ENCODE results near the gene RPS6KA4. TPM values are rescaled to one million over a fixed set of nuclear protein-coding genes. Genes with fewer than 3 reads are reported as not detected.
A peak's percentile ranks its signal among the peaks of the same experiment; 100 is the strongest.
"Not testable (repeated sequence)": the region's sequence is repeated elsewhere in the genome, so short reads cannot be mapped to it uniquely, and the experiment has no call there.

RPS6KA4 gene
- total RNA-seq, 1 donor from 2014 or later: 3.2 TPM

- no peak overlapping the region for H3K27ac Mint-ChIP-seq (ENCODE audit: unreplicated experiment)
- peaks cover 4% of the 10 kb centered on the region for H3K36me3 Mint-ChIP-seq (ENCODE audit: unreplicated experiment)
- peaks cover 32% of the 10 kb centered on the region for H3K4me1 Mint-ChIP-seq (ENCODE audit: low read depth, unreplicated experiment)
- H3K4me3 Mint-ChIP-seq (ENCODE audit: unreplicated experiment): no peak overlapping the region
- H3K27me3 Mint-ChIP-seq (ENCODE audit: unreplicated experiment): peaks cover 3% of the 10 kb centered on the region
- H3K9me3 Mint-ChIP-seq (ENCODE audit: unreplicated experiment): no peaks in the 10 kb centered on the region
- no peak for TF ChIP-seq CTCF (IDR thresholded peaks at IDR 0.05; ENCODE audit: partially characterized antibody, unreplicated experiment)
- DNase-seq: no peak
These were observed 54.5 kb downstream of the RPS6KA4 start for GRCh38 chr11:64413417-64413816.

DNA sequence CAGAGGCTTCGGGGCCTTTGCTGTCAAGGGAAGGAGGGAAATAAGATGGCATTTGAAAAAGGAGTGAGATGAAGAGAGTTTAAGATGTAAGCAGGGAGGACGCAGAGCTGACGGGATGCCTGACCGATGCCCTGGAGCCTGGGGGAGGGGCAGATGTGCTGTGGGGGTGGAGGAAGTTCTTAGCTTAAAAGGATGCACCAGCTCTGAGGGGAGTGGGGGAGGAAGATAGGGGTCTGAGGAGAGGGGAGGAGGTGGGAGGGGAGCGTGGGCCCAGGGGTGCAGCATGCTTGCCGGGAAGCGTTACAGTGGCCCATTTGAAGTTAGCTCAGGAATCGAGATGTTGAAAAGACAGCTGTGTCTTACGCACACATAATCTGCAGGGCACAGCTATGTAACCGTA is 56.3 kb downstream of the RPS6KA4 start:
- H3K27ac Mint-ChIP-seq (ENCODE audit: unreplicated experiment): no peak overlapping the region

GRCh38 chr11:64415996-64416728 is 57.2 kb downstream of the RPS6KA4 start:
- peaks cover 4% of the 10 kb centered on the region for H3K36me3 Mint-ChIP-seq (ENCODE audit: unreplicated experiment)
- no peak for DNase-seq
- no peak for TF ChIP-seq CTCF (IDR thresholded peaks at IDR 0.05; ENCODE audit: partially characterized antibody, unreplicated experiment)
- no peak overlapping the region for H3K27ac Mint-ChIP-seq (ENCODE audit: unreplicated experiment)
- H3K9me3 Mint-ChIP-seq (ENCODE audit: unreplicated experiment): no peaks in the 10 kb centered on the region
- peaks cover 12% of the 10 kb centered on the region for H3K4me1 Mint-ChIP-seq (ENCODE audit: low read depth, unreplicated experiment)
- H3K4me3 Mint-ChIP-seq (ENCODE audit: unreplicated experiment): no peak overlapping the region
- H3K27me3 Mint-ChIP-seq (ENCODE audit: unreplicated experiment): peaks cover 3% of the 10 kb centered on the region

More for the DNA sequence above, 56.3 kb downstream of the RPS6KA4 start:
- Mint-ChIP-seq H3K4me1 (ENCODE audit: low read depth, unreplicated experiment) (peaks cover 20% of the 10 kb centered on the region), H3K27me3 (ENCODE audit: unreplicated experiment) (peaks cover 3% of the 10 kb centered on the region), H3K36me3 (ENCODE audit: unreplicated experiment) (peaks cover 4% of the 10 kb centered on the region), H3K4me3 (ENCODE audit: unreplicated experiment) (no peak overlapping the region), H3K9me3 (ENCODE audit: unreplicated experiment) (no peaks in the 10 kb centered on the region)
- DNase-seq: no peak
- TF ChIP-seq CTCF (IDR thresholded peaks at IDR 0.05; ENCODE audit: partially characterized antibody, unreplicated experiment): no peak

- H3K27ac Mint-ChIP-seq (ENCODE audit: unreplicated experiment); H3K36me3 Mint-ChIP-seq (ENCODE audit: unreplicated experiment); H3K4me1 Mint-ChIP-seq (ENCODE audit: low read depth, unreplicated experiment); H3K9me3 Mint-ChIP-seq (ENCODE audit: unreplicated experiment); H3K27me3 Mint-ChIP-seq (ENCODE audit: unreplicated experiment); DNase-seq: not testable (repeated sequence)
- H3K4me3 Mint-ChIP-seq (ENCODE audit: unreplicated experiment): peak overlapping the region; percentile 50
These were observed 59.3 kb downstream of the RPS6KA4 start for GRCh38 chr11:64418233-64418632.

DNA sequence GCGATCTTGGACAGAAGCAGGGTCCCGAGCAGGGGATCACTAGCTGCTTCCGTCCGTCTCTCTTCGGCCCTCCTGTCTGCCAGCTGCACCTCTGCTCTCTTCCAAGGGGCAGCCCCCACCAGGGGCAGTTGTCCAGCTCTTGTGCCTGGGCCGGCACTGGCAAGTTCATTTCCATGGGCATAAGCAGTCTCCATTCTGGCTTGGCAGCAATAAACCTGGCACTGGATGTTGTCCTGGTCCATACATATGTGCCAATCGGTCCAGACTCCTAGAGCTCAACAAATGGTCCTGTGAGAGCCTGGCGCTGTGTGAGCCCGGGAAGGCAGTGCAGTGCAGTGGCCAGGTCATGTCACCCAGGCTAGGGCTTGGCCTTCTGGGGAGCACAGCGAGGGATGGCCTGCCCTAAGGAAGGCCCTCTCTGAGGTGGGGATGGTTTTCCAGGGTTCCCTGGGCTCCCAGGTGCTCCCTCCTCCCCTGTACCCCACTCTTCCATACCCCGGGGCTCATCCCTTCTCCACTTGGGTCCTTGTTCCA is 60.4 kb downstream of the RPS6KA4 start:
- H3K4me3 Mint-ChIP-seq (ENCODE audit: unreplicated experiment): no peak overlapping the region
- no peak for TF ChIP-seq CTCF (IDR thresholded peaks at IDR 0.05; ENCODE audit: partially characterized antibody, unreplicated experiment)
- DNase-seq: no peak
- peaks cover 7% of the 10 kb centered on the region for H3K4me1 Mint-ChIP-seq (ENCODE audit: low read depth, unreplicated experiment)
- peaks cover 3% of the 10 kb centered on the region for H3K27me3 Mint-ChIP-seq (ENCODE audit: unreplicated experiment)
- H3K27ac Mint-ChIP-seq (ENCODE audit: unreplicated experiment): no peak overlapping the region
- peaks cover 10% of the 10 kb centered on the region for H3K36me3 Mint-ChIP-seq (ENCODE audit: unreplicated experiment)
- no peaks in the 10 kb centered on the region for H3K9me3 Mint-ChIP-seq (ENCODE audit: unreplicated experiment)

All from glutamatergic neuron (in vitro differentiated cells).